Hindlimb muscle (tissue), 1 donor: ENCODE data around the gene FGR. TPM values are rescaled to one million over a fixed set of nuclear protein-coding genes. Genes with fewer than 3 reads are reported as not detected.
A peak's percentile ranks its signal among the peaks of the same experiment; 100 is the strongest.

Experiments
- DNase-seq: peaks from one replicate; pipeline ENCODE4 v3.0.0-alpha.2; 2013
- polyA plus RNA-seq: library from polyadenylated mRNA; unstranded; fragments of 120-200 nt; gene quantifications from one replicate; pipeline ENCODE4 v1.2.1, GENCODE V29; 2013; ENCODE audit not compliant: insufficient read length

FGR gene
- polyA plus RNA-seq, 1 donor = 2.4 TPM

DNA sequence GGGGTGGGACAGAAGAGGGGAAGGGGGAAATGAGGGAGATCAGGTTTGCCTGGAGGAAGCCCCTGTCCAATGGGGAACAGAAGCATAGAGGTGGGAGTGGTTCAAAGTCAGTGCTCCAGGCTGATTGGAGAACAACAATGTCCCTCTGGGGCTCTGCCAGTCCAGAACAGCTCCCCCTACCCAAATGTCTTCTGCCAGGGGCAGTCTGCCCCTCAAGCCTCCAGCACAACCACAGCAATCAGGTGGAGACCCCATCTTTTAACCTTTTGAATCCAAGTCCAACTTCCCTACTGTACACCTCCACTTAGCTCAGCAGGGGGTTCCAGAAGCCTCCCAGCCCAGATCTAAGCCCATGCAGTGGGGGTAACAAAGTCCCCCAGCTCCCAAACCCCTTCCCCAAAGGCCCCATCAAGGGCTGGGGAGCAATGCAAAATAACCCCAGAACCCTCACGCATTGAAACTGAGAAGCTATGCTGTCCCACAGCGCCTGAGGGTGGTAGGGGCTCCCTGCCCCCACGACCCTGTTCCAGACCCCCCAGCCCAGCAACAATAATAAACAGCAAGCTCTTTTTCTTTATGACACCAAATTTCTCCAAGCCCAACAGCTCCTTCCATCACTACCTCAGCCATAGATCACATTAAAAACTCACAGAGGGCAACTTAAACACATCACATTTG is 34.3 kb downstream of the FGR start:
- DNase-seq = no peak

DNA sequence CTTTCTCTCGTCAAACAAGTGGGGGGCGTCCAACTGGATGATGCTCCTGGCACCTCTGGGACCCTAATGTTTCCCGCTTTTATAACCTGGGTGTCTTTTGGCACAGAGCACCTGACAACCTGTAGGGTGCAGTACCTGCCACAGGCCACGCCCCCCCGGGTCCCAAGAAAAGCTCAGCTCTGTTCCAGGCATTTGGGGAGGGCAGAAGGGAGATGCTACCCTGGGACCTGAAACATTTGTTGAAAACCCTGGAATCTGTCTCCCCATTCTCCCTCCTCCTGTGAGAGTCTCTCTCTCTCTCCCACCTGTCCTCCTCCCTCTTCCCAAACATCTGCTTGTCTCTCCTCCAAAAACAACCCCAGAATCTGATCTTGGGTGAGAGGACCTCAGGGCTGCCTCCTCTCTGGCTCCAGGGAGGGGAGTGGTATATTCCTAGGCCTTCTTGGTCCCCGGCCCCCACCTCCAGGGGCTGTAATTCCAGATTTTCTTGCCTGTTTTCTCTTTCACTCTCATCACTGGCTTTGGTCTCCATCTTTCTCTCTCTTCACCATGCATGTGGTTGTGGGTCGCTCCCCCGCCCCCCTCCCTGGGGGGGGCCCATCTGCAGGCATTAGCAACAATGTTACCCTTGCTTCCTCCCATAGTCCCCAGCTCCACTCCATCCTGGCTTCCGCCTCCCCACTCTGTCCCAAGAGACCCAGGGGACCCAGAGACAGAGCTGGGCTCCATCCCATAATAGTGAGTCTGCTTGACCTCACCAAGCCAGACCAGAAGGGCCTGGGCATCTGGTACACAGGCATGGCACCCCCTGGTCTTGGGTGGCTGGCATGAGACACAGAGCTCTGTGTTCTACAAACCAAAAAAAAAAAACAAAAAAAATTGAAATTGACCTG is 35.1 kb downstream of the FGR start:
- DNase-seq = no peak

DNA sequence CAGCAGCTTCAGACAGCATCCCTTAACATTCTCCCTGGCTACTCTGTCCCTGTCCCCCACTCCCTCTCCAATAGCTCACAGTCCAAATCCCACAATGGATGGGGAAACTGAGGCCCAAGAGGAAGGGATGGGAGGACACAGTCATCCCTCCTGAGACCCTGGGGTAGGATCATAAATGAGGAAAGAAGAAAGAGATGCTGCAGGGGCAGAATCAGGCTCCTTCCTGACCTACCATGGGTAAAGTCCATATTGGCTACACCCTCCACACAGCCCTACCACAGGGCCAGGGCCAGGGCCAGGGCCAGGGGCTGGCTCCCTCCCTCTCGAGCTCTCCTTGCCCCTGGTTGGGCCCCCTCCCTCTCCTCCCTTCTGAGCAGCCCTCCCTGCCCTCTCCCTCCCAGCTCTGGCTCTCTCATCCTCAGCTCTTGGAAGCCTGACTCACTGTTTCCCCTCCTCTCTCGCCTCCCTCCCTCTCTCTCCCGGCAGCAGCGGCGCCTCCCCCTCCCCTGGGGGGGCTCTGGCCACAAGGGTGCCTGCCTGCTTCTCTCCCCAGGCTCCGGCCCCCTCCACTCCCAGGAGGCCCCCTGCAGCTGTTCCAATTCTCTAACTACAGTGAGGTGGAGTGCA is 36.0 kb downstream of the FGR start:
- DNase-seq = peak; percentile 90

DNA sequence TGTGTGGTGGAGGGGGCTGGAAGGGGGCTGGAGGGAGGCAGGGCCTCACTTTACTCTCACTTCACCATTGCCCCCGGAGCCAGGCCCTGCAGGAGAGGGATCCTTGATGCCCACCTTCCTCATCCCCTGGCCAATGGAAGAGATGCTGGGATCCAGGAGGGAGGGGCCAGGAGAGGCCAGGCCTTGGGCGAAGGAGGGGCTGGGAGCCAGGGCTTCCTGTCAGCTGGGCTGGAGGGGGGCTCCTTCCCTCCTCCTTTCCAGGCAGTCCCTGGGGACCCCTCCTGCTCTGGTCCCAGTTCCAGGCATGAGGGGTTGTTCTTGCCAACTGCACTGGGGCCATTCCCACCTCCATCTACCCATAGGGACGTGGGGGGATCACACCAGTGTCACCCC is 36.7 kb downstream of the FGR start:
- peak; percentile 76 for DNase-seq

DNA sequence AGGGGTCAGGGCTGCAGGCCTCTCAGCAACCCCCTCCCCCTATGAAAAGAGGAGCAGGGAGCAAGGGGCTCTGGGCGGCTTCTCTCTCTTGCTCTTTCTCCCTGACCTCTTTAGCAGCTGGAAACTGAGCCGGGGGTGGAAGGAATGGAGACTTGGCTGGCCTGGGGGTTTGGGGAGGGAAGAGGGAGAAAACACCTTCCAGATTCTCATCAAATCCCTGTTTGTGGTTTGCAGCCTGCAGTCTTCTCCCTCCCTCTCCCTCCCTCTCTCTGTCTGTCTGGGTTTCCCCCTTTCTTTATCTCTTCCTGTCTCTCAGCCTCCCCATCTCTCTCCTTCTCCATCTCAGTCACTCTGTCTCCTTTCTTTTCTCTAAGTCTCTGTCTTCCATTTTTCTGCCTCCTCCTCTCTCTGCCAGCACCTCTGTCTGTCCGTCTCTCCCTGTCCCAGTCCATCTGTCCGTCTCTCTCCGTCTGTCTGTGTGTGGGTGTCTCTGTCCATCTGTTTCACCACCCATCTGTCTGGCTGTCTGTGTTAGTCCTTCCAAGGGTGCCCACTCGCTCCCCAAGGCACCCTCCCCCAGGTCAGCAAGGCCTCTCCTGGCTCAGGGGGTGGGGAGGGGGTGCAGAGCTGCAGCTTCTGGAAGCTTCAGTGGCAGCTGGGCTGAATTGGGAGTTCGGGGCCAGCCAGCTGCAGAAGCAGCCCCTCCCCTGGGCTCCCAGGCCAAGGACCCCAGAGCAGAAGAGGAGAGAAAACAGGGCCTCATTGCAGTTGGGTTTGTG is 37.3 kb downstream of the FGR start:
- peak; percentile 68 for DNase-seq

DNA sequence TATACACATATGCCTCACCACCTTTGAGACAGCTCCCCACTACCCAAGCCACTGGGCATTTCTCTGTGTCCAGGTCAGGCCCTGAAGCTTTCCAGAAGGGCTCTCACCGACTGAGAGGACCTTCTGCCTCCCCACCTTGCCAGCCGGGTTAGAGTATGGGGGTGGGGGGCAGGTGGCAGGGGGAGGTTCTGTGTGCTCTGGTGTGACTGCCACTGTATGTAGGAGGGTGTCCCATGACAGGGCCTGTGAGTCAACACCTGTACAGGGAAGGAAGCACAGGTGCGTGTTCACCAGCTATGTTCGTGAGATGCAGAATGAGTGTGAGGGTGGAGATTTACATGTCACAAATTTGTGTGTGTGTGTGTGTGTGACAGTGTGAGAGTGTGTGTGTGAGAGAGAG is 38.0 kb downstream of the FGR start:
- no peak for DNase-seq

DNA sequence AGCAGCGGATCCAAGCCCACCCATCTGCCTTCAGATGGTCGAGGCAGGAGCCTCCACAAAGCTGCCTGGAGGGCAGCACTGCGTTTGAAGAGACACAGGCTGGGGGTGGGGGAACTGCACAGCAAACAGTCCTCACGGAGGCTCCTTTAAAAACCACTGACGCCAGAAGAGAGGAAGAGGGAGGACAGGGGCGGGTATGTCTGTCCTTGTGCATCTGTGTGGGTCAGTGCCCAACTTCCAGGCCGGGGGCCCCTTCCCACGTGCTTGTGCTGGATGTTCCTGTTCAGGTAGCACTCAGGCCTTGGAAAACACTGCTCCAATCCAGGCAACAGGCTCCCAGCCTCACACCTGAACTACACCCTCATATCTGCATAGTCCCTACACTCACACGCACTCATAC is 38.7 kb downstream of the FGR start:
- DNase-seq = no peak

DNA sequence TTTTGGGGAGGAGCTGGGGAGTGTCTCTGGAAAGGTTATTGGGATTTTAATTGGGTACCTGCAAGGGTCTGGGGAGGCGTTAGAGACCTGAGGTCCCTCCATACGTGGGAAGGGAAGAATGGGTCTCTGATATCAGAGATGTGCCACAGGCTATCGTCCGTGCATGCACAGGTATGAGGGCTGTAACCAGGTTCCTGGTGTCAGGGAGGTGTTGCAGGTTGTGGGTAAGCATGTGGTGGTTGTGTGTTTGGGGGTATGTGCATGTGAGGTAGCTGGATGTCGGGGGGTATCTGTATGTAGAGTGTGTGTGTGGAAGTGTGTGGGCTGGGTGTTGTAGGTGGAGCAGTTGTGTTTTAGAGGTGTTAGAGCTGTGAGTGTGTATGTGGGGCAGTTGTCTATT is 39.4 kb downstream of the FGR start:
- no peak for DNase-seq

DNA sequence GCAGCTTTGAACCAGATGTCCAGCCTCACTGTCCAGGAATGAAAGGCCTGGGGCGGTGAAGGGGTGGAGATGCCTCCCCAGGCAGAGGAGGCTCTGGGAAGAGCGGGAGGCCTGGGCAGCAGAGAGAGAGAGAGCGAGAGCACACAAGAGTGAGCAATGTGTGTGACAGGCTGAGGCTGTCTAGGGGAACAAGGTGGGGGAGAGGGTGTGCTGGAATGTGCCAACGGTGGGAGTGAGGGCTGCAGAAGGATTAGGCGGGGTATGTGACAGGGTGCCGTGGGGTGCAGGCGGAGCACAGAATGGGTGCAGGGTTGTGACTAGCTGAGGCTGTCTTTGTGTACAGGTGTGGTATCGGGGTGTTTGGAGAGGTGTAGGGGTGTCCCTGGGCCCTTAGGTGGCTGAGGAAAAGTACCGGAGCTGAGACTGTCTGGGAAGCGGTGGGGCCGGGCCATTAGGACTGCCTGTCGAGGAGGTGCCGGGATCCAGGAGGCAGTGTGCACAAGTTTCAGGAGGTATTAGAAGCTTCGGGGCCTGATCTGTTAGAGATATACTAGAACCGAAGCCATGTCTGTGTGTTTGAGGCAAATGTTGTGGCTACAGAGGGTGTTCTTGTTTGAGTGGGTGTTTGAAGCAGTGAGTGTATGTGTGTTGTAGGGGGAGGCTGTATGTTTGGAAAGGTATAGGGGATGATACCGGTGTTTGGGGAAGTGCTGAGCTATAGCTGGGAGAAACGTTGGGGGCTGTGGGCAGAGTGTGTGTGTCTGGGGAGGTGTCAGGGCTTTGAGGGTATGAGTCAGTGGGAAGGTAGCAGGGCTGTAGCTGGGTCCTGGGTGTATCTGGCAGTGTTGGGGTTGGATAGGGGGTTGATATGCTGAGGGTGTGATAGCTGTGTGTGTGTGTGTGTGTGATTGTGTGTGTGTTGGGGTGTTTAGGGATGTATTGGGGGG is 40.1 kb downstream of the FGR start:
- no peak for DNase-seq

DNA sequence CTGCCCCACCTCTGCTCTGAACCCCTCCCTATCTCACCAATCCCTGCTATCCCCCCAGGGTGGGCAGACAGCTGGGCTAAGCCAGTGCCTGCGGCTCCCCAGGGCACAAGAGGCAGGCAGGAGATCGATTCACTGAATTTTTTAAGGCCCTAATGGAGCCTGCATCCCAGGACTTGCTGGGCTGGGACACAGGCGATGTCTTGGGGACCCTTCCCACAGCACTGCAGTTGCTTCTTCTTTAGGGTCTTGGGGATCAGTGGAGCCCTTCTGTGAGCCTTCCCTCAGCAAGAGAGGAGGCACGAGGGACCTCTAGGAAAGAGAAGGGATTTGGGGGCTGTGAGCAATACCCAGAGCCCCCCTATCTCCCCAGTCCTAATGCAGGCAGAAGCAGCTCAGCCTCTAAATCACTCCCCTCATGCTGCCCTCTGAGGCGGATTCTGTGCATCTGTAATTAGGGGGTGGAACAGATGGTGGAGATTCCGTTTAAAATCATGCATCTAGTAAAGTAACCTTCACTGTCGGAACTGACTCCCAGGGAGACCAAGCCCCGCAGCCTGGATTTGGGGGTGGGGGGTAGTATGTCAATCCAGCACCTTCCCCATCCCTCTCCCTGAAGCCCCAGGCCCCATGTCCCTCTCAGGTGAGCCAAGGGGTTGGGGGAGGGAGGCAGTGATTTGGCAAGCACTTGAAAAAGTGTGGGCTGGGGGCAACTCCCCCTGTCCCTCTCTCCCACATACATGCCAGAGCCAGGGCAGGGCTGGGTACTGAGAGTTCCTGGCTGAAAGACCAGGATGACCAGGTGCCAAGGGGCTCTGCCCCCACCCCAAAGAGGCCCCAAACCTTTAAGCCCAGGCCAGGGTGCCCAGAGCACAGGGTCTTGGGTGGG is 41.1 kb downstream of the FGR start:
- no peak for DNase-seq

DNA sequence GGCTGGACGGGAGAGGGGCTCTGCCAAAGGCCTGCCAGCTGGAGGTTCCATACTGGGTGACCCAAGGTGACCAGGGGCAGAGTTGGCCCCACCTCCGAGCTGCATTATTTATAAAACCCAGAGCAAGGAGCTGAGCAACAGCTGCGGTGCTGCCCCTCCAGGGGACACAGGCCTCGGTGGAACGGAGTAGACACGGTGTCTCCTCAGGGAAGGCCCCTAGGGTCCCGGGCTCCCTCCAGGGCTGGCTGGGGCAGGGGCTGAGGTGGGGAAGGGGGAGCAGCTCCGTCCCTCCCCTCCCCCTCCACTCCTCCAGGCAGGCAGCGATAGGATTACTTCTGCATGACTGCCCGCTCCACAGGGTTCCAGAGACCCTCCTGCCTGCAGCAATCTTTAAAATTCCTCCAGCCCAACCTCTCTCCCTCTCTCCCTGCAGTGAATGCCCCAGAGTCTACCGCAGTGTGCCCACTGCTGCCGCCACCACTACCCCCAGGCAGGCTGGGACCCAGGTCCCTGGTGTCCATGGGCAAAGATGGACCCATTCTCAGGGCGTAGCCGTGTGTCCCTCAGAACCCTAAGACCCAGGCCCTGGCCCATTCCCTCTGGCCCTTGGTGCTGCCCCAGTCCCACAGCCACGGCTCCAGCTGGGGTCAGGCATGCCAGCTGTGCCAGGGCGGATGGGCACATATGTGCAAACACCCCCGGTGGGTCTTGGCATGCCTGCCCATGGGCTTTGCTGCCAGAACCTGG is 41.9 kb downstream of the FGR start:
- no peak for DNase-seq

DNA sequence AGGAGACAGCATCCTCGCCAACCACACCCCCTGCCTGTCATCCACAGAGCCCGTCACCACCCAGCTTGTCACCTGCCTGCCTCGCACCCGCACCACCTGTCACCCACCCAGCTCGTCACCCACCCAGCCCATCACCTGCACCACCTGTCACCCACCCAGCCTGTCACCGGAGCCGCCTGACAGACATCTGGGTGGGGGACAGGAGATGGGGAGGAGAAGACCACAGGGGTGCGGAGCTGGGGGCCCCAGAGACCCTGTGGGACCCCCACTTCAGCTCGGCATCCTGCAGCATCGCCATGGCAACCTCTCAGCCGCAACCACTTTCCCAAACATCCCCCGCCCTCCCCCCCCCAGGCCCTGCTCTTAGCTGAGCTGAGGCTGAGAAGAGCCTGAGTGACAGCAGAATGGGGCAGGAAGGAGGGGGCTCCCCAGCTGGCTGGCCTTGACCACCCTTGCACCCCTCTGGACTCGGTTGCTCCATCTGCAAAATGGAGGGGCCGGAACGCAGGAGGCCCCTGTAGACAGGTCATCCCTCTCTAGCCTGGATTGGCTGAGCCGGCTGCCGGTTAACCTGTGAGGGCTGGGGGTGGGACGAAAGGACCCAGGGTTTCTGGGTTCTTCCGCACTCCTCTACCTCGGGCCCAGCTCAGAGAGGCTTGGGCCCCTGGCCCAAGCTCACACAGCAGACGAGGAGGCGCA is 42.6 kb downstream of the FGR start:
- DNase-seq = no peak

DNA sequence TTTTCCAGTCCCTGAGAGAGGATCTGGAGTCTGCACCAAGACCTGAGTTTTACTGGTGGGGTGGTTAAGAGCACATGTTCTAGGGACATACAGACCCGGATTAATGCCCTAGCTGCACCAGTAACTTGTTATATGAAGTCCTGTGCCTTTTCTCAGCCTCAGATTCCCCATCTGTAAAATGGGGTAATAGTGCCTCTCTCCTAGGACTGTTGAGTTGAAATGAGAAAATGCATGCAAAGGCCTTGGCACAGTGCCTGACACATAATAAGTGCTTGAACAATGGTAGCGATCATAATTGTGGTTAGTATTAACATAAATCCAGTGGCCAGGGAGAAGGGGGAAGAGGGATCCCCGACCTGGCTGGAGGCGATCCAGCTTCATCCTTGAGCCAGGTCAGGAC is 43.4 kb downstream of the FGR start:
- no peak for DNase-seq

DNA sequence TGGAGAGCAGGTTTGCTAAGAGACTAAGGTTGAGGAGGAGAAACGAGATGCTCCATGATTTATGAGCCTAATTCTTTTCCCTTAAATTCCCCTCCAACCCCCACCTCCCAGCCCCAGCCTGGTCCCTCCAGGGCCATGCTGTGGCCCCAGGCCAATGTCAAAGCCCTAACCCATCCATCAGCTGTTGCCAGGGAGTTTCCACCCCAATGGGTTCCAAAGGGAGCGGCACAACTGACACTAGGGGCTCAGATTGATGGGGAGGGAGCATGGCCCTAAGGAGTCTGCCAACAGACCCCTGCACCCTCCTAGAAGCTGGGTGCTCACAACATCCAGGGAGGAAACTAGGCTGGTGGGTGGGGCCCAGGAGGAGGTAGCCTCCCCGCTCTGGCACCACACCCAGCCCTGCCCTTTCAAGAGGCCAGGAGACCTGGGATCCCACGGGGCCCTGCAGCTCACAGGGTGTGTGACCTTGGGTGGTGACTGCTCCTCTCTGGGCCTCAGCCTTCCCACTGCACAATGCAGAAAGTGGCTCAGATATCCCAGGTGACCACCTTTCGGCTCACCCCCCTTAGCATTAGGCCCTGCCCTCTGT is 44.0 kb downstream of the FGR start:
- no peak for DNase-seq

DNA sequence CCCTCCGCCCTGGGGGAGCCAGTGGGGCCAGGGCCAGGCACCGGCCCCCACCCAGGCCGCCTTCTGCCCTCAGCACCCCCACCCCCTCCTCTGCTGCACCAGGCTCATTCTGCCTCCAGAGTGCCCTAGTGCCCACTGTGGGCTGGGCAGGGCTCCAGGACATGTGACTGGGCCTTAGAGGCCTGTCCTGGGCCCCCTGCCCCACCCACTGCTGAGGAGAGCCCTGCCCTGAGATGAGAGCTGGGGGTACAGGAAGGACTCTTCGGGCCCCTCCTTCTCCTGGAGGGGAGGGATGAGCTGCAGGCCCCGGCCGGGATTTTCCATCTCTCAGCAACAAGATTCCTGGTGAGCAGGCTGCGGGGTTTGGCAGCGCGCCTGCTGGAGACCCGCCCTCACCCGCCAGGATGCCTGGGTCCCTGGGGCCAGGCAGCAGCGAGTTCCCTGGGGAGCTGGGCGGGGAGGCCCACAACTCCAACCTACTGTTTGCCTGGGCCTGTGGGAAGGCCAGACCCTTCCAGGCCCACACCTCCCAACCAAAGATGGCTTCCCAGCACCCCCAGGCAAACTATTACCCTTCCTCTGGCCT is 45.1 kb downstream of the FGR start:
- no peak for DNase-seq

DNA sequence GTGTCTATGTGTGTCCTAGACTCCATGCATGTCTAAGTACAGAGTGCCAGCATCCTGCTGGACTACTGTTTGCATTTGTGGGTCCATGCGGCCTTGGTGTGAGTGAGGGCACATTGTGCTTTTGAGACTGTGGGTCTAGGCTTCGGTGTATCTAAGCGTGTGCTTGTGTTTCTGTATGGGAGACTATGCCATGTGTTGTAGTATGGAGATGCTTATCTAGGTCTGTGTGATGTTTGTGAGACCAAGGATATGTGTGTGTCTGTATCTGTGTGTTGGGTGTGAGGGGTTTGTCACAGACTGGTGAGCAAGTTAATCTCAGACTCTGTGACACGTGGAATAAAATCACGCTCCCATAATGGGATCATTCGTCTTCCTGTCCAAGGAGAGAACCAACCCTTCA is 45.5 kb downstream of the FGR start:
- DNase-seq = no peak

DNA sequence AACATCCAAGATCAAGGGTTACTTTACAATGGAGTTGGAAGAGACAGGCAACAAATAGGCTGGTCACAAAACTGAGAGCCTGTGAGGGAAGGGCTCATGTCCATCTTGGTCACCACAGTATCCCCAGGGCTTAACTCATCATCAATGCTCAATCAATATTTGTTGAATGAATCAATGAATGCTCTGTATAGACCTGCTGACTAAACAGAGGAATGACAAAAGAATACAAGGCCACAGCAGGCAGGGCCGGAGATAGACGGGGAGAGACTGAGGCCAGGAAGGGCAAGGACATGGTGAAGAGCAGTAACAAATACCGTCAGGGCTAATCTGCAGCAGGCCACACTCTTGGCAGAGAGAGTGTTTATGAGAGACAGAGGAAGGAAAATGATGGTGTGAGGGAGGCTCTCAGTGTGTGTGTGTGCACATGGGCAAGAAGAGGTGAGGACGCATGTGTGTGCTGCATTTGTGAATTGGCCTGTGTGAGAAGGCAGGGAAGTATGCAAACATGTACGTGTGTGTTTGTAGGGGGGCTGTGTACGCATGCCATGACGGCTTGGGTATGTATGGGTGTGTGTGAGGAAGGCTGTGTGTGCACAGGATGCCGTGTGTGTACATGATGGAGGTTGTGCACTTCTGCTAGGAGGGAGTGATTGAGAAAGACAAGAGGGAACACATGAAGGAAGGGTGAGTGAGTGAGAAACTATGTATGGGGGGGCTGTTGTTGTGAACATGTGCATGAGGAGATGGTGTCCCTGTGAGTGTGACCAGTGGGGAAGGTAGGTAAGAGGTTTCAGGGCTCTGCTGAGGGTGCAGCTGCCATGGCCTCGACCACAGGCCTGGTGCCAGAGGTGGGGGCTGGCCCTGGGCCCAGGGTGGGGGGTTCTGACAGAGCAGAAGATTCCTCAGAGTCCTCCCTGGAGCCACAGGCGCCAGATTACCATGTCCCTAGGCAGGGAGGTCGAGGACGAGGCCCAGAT is 46.4 kb downstream of the FGR start:
- no peak for DNase-seq
